GM13976 (cell line): ENCODE results near the gene XDH.

Source experiments
- DNase-seq: peaks from one replicate; pipeline ENCODE4 v3.0.0; 2012; ENCODE audit warnings: low spot score
- CTCF ChIP-seq: IDR thresholded peaks from 2 replicates; pipeline ENCODE4 v1.5.1; 2012; ENCODE audit warnings: borderline replicate concordance, mild to moderate bottlenecking; ENCODE audit not compliant: insufficient read depth; ENCODE audit errors: extremely low read depth, missing control alignments, control extremely low read depth
- in situ Hi-C: fragments of 300-500 bp; cut with MboI; formaldehyde crosslinking; loops from one replicate; pipeline ENCODE4 v1.12.0; 2022; ENCODE audit warnings: low sequenced_read_pairs, mixed read lengths, inconsistent platforms; ENCODE audit not compliant: unreplicated experiment

Gene XDH

GRCh38 chr2:31312898-31313297, 101.6 kb downstream of the XDH start:
- in situ Hi-C loops = no loop called here
- no peak for TF ChIP-seq CTCF
- no peak for DNase-seq

DNA sequence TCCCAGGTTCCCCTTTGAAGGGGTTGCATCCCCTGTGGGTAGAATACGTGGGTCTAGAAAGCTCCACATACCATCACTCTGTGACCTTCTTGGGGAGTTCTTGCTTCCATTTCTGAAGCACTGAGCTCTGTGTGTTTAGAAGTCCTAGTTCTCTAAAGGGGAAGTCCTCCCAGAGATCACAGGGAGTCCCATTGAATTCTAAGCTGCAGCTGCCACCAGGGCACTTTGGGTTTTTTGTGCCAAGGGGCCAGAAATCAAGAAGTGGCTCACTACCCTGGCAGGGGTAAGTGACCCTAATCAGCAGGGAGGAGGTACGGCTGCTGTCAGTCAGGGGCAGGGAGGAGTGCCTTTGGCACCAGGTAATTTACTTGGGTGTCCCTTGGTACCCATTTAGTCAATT, 109.7 kb downstream of the XDH start:
- no peak for TF ChIP-seq CTCF
- in situ Hi-C loops = no loop called here
- no peak for DNase-seq

DNA sequence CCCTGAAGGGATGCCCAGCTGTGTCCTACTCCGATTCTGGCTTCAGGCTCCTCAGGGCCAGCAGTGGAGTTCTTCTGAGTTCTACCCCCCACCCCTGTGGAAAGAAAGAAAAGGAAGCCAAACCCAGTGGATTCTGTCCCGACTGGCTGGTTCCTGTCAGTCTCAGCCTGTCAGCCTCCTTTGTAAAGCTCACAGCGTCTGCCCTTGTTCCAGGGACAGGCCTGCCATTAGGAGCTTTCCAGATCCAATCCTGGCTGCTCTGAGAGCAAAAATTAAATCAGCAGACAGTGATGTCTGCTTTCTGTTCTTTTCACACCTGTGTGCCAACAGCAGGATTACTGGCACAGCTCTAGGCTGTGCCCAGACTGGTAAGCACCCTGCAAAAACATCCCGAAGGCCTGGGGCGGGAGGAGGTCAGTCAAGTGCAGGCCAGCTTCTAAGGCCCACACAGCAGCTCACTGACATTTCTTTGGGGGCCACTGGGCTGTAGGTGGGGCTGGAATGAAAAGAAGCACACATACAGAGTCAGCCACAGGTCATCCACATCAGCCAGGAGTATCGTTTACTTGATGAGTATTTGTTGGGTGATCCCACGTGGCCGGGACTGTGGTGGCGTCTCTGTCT, 111.5 kb downstream of the XDH start:
- no peak for TF ChIP-seq CTCF
- DNase-seq = no peak
- in situ Hi-C loops = no loop called here

DNA sequence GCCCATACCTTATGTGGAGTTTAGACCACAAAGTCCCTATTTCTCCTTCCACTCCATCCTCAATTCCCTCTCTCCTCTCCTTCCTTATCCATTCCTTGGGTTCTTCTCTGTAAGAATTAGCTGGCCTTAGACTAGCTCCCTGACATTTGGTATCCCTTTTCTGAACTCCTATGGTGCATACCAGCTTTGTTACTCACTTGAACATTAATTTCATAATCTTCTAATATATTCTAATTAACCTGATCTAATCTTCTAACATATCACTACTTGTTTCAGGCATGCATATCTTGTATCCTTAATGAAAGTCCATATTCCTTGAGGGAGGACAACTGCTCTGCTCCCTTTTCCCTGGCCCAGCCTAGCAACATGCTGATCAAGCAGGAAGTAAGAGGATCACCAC, 114.2 kb downstream of the XDH start:
- in situ Hi-C loops = no loop called here
- TF ChIP-seq CTCF = no peak
- DNase-seq = no peak

DNA sequence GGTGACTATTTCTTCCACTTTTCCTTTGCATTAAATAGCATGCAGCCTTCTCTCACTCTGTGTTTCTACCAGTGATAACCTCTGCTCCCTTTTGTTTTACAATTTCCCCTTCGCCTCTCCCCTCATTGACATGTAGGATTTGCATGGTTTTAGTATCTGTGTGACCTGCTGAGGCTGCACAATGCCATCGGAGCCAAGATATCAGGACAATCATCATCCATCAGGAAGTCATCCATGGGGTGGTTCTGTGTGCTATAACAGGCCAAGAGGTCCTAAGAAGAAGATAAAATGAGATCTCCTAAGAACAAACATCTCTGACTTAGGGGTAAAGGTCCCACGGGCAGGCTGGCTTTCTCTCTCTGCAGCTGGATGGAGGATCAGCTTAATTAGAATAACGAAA, 115.0 kb downstream of the XDH start:
- in situ Hi-C loops = no loop called here
- no peak for TF ChIP-seq CTCF
- no peak for DNase-seq

DNA sequence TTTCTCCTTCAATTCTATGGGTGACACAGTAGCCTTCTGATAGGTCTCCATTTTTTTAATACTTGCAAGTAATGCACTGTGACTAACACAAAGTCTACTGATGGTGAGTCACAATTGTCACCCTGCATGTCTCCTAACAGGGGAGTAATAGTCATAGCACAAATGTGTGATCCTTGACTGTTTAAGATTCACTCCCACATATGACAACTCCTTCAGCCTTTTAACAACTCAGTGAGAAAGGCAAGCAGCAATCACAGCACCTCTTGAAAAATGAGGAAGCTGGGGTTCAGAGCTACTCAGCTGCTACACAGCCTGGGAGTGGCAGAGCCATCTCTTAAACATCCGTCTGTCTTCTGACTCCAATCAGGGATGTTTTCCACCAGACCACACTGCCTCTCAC, 116.8 kb downstream of the XDH start:
- TF ChIP-seq CTCF = no peak
- no peak for DNase-seq

More for the DNA sequence above, 116.8 kb downstream of the XDH start:
- in situ Hi-C loops = no loop called here
